B cell (primary cell): Measurements from ENCODE around the gene GATA6.

Source experiments
- EZH2 ChIP-seq: IDR thresholded peaks from 2 replicates; pipeline ENCODE4 v1.6.1; 2012; ENCODE audit warnings: borderline replicate concordance, low read depth, mild to moderate bottlenecking, moderate library complexity, low read length; ENCODE audit not compliant: insufficient read depth, poor library complexity, severe bottlenecking
- TF ChIP-seq, protein P1 (sequence below): fragments of 200-600 bp; IDR thresholded peaks from one replicate; pipeline ENCODE4 v1.8.0; 2022; ENCODE audit warnings: antibody characterized with exemption, mild to moderate bottlenecking

DNA sequence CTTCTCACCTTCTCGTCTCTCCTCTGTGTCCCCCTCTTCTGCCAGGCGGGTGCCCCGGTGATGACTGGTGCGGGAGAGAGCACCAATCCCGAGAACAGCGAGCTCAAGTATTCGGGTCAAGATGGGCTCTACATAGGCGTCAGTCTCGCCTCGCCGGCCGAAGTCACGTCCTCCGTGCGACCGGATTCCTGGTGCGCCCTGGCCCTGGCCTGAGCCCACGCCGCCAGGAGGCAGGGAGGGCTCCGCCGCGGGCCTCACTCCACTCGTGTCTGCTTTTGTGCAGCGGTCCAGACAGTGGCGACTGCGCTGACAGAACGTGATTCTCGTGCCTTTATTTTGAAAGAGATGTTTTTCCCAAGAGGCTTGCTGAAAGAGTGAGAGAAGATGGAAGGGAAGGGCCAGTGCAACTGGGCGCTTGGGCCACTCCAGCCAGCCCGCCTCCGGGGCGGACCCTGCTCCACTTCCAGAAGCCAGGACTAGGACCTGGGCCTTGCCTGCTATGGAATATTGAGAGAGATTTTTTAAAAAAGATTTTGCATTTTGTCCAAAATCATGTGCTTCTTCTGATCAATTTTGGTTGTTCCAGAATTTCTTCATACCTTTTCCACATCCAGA lies 31.3 kb downstream of the GATA6 start:
- TF ChIP-seq, protein P1, sequence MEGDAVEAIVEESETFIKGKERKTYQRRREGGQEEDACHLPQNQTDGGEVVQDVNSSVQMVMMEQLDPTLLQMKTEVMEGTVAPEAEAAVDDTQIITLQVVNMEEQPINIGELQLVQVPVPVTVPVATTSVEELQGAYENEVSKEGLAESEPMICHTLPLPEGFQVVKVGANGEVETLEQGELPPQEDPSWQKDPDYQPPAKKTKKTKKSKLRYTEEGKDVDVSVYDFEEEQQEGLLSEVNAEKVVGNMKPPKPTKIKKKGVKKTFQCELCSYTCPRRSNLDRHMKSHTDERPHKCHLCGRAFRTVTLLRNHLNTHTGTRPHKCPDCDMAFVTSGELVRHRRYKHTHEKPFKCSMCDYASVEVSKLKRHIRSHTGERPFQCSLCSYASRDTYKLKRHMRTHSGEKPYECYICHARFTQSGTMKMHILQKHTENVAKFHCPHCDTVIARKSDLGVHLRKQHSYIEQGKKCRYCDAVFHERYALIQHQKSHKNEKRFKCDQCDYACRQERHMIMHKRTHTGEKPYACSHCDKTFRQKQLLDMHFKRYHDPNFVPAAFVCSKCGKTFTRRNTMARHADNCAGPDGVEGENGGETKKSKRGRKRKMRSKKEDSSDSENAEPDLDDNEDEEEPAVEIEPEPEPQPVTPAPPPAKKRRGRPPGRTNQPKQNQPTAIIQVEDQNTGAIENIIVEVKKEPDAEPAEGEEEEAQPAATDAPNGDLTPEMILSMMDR = no peak
- no peak for TF ChIP-seq EZH2
